Sigmoid colon (tissue), 4 donors: ENCODE results near the gene HIC2.

Source experiments
- EP300 ChIP-seq, 4 donors: sonication (generic); formaldehyde crosslinking; IDR thresholded peaks; one replicate each; pipeline ENCODE4 v1.6.1; 2017; ENCODE audit warnings: antibody characterized with exemption in 4 of 4
- POLR2A ChIP-seq, 2 donors: fragments of 450-650 bp; IDR thresholded peaks; one replicate each; pipeline ENCODE4 v1.6.1; 2016; ENCODE audit warnings: antibody characterized with exemption in 2 of 2, mild to moderate bottlenecking in 2 of 2, moderate library complexity in 2 of 2
- POLR2AphosphoS5 ChIP-seq, 4 donors: sonication (generic); formaldehyde crosslinking; IDR thresholded peaks; one replicate each; pipeline ENCODE4 v1.6.1; 2017; ENCODE audit warnings: antibody characterized with exemption in 4 of 4
- TF ChIP-seq, protein P1 (sequence below), 4 experiments: fragments of 450-650 bp in 3 of 4; fragments of 200-600 bp in 1 of 4; IDR thresholded peaks; one replicate each; pipeline ENCODE4 v1.5.1; 2016 to 2019; ENCODE audit warnings: antibody characterized with exemption in 4 of 4, mild to moderate bottlenecking in 3 of 4, moderate library complexity in 2 of 4

DNA sequence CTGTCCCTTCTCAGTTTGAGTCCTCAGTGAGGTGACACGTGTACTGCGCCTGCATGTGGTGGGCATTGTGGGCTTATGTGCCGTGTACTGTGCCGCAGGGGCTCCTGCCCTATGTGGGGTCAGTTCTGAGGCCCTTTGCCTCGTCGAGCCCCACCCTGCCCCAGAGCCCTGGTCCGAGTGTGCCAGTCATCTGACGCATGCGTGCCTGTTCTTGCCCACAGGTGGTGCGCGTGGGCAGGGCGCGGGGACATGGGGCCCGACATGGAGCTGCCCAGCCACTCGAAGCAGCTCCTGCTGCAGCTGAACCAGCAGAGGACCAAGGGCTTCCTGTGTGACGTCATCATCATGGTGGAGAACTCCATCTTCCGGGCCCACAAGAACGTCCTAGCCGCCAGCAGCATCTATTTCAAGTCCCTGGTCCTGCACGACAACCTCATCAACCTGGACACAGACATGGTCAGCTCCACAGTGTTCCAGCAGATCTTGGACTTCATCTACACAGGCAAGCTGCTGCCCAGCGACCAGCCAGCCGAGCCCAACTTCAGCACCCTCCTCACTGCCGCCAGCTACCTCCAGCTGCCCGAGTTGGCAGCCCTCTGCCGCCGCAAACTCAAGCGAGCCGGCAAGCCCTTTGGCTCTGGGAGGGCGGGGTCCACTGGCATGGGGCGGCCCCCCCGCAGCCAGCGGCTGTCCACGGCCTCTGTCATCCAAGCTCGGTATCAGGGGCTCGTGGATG lies 27.7 kb downstream of the HIC2 start:
- TF ChIP-seq, protein P1, sequence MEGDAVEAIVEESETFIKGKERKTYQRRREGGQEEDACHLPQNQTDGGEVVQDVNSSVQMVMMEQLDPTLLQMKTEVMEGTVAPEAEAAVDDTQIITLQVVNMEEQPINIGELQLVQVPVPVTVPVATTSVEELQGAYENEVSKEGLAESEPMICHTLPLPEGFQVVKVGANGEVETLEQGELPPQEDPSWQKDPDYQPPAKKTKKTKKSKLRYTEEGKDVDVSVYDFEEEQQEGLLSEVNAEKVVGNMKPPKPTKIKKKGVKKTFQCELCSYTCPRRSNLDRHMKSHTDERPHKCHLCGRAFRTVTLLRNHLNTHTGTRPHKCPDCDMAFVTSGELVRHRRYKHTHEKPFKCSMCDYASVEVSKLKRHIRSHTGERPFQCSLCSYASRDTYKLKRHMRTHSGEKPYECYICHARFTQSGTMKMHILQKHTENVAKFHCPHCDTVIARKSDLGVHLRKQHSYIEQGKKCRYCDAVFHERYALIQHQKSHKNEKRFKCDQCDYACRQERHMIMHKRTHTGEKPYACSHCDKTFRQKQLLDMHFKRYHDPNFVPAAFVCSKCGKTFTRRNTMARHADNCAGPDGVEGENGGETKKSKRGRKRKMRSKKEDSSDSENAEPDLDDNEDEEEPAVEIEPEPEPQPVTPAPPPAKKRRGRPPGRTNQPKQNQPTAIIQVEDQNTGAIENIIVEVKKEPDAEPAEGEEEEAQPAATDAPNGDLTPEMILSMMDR (IDR thresholded peaks at IDR 0.05), result no peak
- TF ChIP-seq EP300 (IDR thresholded peaks at IDR 0.05) (no peak), POLR2AphosphoS5 (IDR thresholded peaks at IDR 0.05) (no peak), POLR2A (IDR thresholded peaks at IDR 0.05) (no peak)
